H9 (cell line): ENCODE data around the gene PSMD8. TPM values are rescaled to one million over a fixed set of nuclear protein-coding genes. Genes with fewer than 3 reads are reported as not detected.

Source experiments
- DNase-seq: peaks from one replicate; pipeline ENCODE4 v3.0.0-alpha.2; 2017
- H2AFZ ChIP-seq: one replicate; pipeline ENCODE4 v1.6.1; 2013; ENCODE audit warnings: mild to moderate bottlenecking, low read length, control low read depth, moderate library complexity
- H2AK5ac ChIP-seq: 2 replicates; pipeline ENCODE4 v1.6.1; 2013; ENCODE audit warnings: low read length, control low read depth, mixed read lengths; ENCODE audit not compliant: insufficient read length
- H2BK120ac ChIP-seq: one replicate; pipeline ENCODE4 v1.6.1; 2013; ENCODE audit warnings: low read depth, mild to moderate bottlenecking, low read length, control low read depth, inconsistent platforms; ENCODE audit not compliant: poor library complexity, severe bottlenecking
- H2BK12ac ChIP-seq: 2 replicates; pipeline ENCODE4 v1.6.1; 2013; ENCODE audit warnings: low read length, control low read depth, mixed read lengths, low read depth; ENCODE audit not compliant: insufficient read length
- H2BK15ac ChIP-seq: 2 replicates; pipeline ENCODE4 v1.6.1; 2013; ENCODE audit warnings: low read depth, low read length, control low read depth
- H2BK20ac ChIP-seq: one replicate; pipeline ENCODE4 v1.6.1; 2013; ENCODE audit warnings: low read depth, mild to moderate bottlenecking, low read length, control low read depth, inconsistent platforms; ENCODE audit not compliant: poor library complexity, severe bottlenecking
- H2BK5ac ChIP-seq: 2 replicates; pipeline ENCODE4 v1.6.1; 2013; ENCODE audit warnings: low read length, control low read depth, mixed read lengths; ENCODE audit not compliant: insufficient read length
- H3K14ac ChIP-seq: 2 replicates; pipeline ENCODE4 v1.6.1; 2013; ENCODE audit warnings: low read length, control low read depth; ENCODE audit not compliant: insufficient read depth
- H3K18ac ChIP-seq: 2 replicates; pipeline ENCODE4 v1.6.1; 2013; ENCODE audit warnings: low read depth, mild to moderate bottlenecking, mixed read lengths, low read length, control low read depth; ENCODE audit not compliant: insufficient read length
- H3K23ac ChIP-seq: 2 replicates; pipeline ENCODE4 v1.6.1; 2013; ENCODE audit warnings: low read length, control low read depth, mixed read lengths, low read depth; ENCODE audit not compliant: insufficient read length
- H3K23me2 ChIP-seq: 2 replicates; pipeline ENCODE4 v1.6.1; 2013; ENCODE audit warnings: low read depth, mild to moderate bottlenecking, mixed read lengths, low read length, control low read depth; ENCODE audit not compliant: insufficient read length, poor library complexity, severe bottlenecking
- H3K27ac ChIP-seq: 2 replicates; pipeline ENCODE4 v1.5.1; 2013; ENCODE audit warnings: low read length, control low read depth, mixed read lengths, low read depth; ENCODE audit not compliant: insufficient read length
- H3K27me3 ChIP-seq: 2 replicates; pipeline ENCODE4 v1.6.1; 2013; ENCODE audit warnings: low read length, control low read depth, inconsistent platforms; ENCODE audit not compliant: insufficient read depth
- H3K4ac ChIP-seq: 2 replicates; pipeline ENCODE4 v1.6.1; 2013; ENCODE audit warnings: low read depth, mild to moderate bottlenecking, control low read depth, inconsistent platforms, low read length, moderate library complexity
- H3K4me1 ChIP-seq: 2 replicates; pipeline ENCODE4 v1.6.1; 2013; ENCODE audit warnings: low read length, control low read depth, inconsistent platforms; ENCODE audit not compliant: insufficient read depth
- H3K4me2 ChIP-seq: 2 replicates; pipeline ENCODE4 v1.6.1; 2013; ENCODE audit warnings: low read length, control low read depth, mixed read lengths; ENCODE audit not compliant: insufficient read length, insufficient read depth
- H3K56ac ChIP-seq: 2 replicates; pipeline ENCODE4 v1.6.1; 2013; ENCODE audit warnings: low read depth, mild to moderate bottlenecking, mixed read lengths, low read length, control low read depth; ENCODE audit not compliant: insufficient read length
- H3K79me1 ChIP-seq: 2 replicates; pipeline ENCODE4 v1.6.1; 2013; ENCODE audit warnings: low read depth, mild to moderate bottlenecking, moderate library complexity, low read length, control low read depth, inconsistent platforms; ENCODE audit not compliant: insufficient read depth, poor library complexity, severe bottlenecking
- H3K79me2 ChIP-seq: 2 replicates; pipeline ENCODE4 v1.6.1; 2013; ENCODE audit warnings: low read length, control low read depth, inconsistent platforms; ENCODE audit not compliant: insufficient read depth
- H3K9ac ChIP-seq: 2 replicates; pipeline ENCODE4 v1.6.1; 2013; ENCODE audit warnings: low read length, control low read depth, mixed read lengths; ENCODE audit not compliant: insufficient read length; ENCODE audit errors: extremely low read depth
- H3K9me3 ChIP-seq: one replicate; pipeline ENCODE4 v1.6.1; 2013; ENCODE audit warnings: low read depth, low read length, inconsistent platforms; ENCODE audit not compliant: control insufficient read depth
- H3T11ph ChIP-seq: one replicate; pipeline ENCODE4 v1.6.1; 2013; ENCODE audit warnings: mild to moderate bottlenecking, low read length, control low read depth, inconsistent platforms
- H4K20me1 ChIP-seq: one replicate; pipeline ENCODE4 v1.6.1; 2013; ENCODE audit not compliant: control insufficient read depth, insufficient read length, insufficient read depth
- H4K5ac ChIP-seq: 2 replicates; pipeline ENCODE4 v1.6.1; 2013; ENCODE audit warnings: low read depth, mild to moderate bottlenecking, mixed read lengths, low read length, control low read depth; ENCODE audit not compliant: insufficient read length
- H4K8ac ChIP-seq: replicated peaks from 2 replicates; pipeline ENCODE4 v1.6.1; 2013; ENCODE audit warnings: low read length, control low read depth, mixed read lengths, low read depth; ENCODE audit not compliant: insufficient read length
- H4K91ac ChIP-seq: 2 replicates; pipeline ENCODE4 v1.6.1; 2013; ENCODE audit warnings: low read depth, mild to moderate bottlenecking, moderate library complexity, mixed read lengths, low read length, control low read depth; ENCODE audit not compliant: insufficient read length
- H3K27ac Mint-ChIP-seq, 3 experiments: 2 replicates in 2 of 3; 3 replicates in 1 of 3; pipeline ENCODE4 v1.8.0; 2020 to 2021; ENCODE audit warnings: mixed read lengths in 3 of 3, mild to moderate bottlenecking in 1 of 3, moderate library complexity in 1 of 3
- H3K27me3 Mint-ChIP-seq: 2 replicates; pipeline ENCODE4 v1.8.0; 2021; ENCODE audit warnings: low read depth, mild to moderate bottlenecking, moderate library complexity, mixed read lengths
- H3K36me3 Mint-ChIP-seq, 3 experiments: 2 replicates in 2 of 3; 3 replicates in 1 of 3; pipeline ENCODE4 v1.8.0; 2020 to 2021; ENCODE audit warnings: low read depth in 3 of 3, mixed read lengths in 3 of 3; ENCODE audit not compliant: insufficient read depth in 1 of 3
- H3K4me1 Mint-ChIP-seq, 2 experiments: 2 replicates each; pipeline ENCODE4 v1.8.0; 2020; ENCODE audit warnings: mixed read lengths in 2 of 2
- H3K4me3 Mint-ChIP-seq, 2 experiments: 2 replicates in 1 of 2; 3 replicates in 1 of 2; pipeline ENCODE4 v1.8.0; 2020 to 2021; ENCODE audit warnings: mild to moderate bottlenecking in 2 of 2, mixed read lengths in 2 of 2, moderate library complexity in 1 of 2
- H3K9me3 Mint-ChIP-seq, 2 experiments: 2 replicates in 1 of 2; 3 replicates in 1 of 2; pipeline ENCODE4 v1.8.0; 2020; ENCODE audit warnings: mild to moderate bottlenecking in 2 of 2, mixed read lengths in 2 of 2, moderate library complexity in 1 of 2
- CTCF ChIP-seq: fragments of 200-600 bp; sonication (generic); conservative IDR thresholded peaks from 3 replicates; pipeline ENCODE4 v1.8.0; 2021; ENCODE audit warnings: antibody characterized with exemption, mild to moderate bottlenecking
- WGBS: extraction: QIAGEN DNeasy Blood & Tissue Kit; methylation state at CpG from one replicate; pipeline ENCODE4 v1.1.7; 2013; ENCODE audit warnings: missing lambda C conversion rate, low lambda C conversion rate, mixed read lengths; ENCODE audit not compliant: insufficient read length; ENCODE audit errors: extremely low coverage; 5-methylcytosine and 5-hydroxymethylcytosine counted together
- total RNA-seq: library from RNA; stranded (reverse); gene quantifications from 2 replicates; pipeline ENCODE4 v1.2.1, GENCODE V29; 2021

PSMD8 gene
- total RNA-seq, 1 experiment from 2014 or later, result 189 TPM

GRCh38 chr19:38412961-38413360 is 38.6 kb downstream of the PSMD8 start:
- Histone ChIP-seq H2BK12ac (no peak overlapping the region), H3K27me3 (no peaks in the 10 kb centered on the region), H4K91ac (no peak overlapping the region), H3T11ph (no peak overlapping the region), H2BK15ac (no peak overlapping the region), H3K9ac (no peak overlapping the region), H4K20me1 (no peaks in the 10 kb centered on the region), H2BK20ac (no peak overlapping the region), H3K27ac (no peak overlapping the region), H3K79me1 (no peaks in the 10 kb centered on the region), H3K4me2 (no peak overlapping the region), H3K14ac (no peak overlapping the region), H4K8ac (no peak overlapping the region), H2BK120ac (no peak overlapping the region), H3K4me1 (no peaks in the 10 kb centered on the region), H3K4ac (no peak overlapping the region), H3K79me2 (no peaks in the 10 kb centered on the region), H4K5ac (no peak overlapping the region), H2BK5ac (no peak overlapping the region), H3K9me3 (no peaks in the 10 kb centered on the region), H2AFZ (no peak overlapping the region), H3K56ac (no peak overlapping the region), H3K18ac (no peak overlapping the region), H3K23me2 (peaks cover 8% of the 10 kb centered on the region), H3K23ac (no peak overlapping the region), H2AK5ac (no peak overlapping the region)
- Mint-ChIP-seq H3K4me3 (no peak overlapping the region), H3K27me3 (peaks cover 5% of the 10 kb centered on the region), H3K4me1 (peaks cover 8 to 11% of the 10 kb centered on the region in 2 experiments), H3K9me3 (no peaks in the 10 kb centered on the region), H3K27ac (no peak overlapping the region; a peak in 1 of 7 replicates), H3K36me3 (peaks cover 2 to 5% (median 3%) of the 10 kb centered on the region in 3 experiments; a peak in 4 of 7 replicates)
- no peak for TF ChIP-seq CTCF
- no CpG with 5 or more reads among the region's 11 CpGs for WGBS
- DNase-seq, result no peak
